GM18517 (cell line): ENCODE results near the gene CPT1C.
"Not testable (repeated sequence)": the region's sequence is repeated elsewhere in the genome, so short reads cannot be mapped to it uniquely, and the experiment has no call there.

Experiments
- ATAC-seq: cut with Tn5 transposase; IDR thresholded peaks from one replicate; pipeline ENCODE4 v1.9.1; 2021; ENCODE audit warnings: mild to moderate bottlenecking, moderate library complexity; ENCODE audit not compliant: unreplicated experiment

Gene CPT1C

DNA sequence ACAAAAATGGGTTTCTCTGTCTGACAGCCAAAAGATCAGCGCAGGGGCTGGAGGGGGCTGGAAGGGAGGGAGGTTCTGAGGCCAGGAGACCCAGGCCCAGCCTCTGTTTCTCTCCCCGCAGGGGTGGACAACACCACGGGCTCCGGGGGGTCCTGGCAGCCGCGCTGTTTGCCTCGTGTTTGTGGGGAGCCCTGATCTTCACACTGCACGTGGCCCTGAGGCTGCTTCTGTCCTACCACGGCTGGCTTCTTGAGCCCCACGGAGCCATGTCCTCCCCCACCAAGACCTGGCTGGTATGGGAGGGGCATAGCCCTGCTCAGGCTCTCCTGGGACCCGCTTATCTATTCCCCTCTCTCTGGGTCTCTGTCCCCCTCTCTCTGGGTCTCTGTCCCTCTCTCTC, 9.6 kb downstream of the CPT1C start:
- ATAC-seq = no peak

GRCh38 chr19:49701271-49701786, 10.4 kb downstream of the CPT1C start:
- ATAC-seq = no peak

GRCh38 chr19:49704888-49705642, 14.1 kb downstream of the CPT1C start:
- no peak for ATAC-seq

DNA sequence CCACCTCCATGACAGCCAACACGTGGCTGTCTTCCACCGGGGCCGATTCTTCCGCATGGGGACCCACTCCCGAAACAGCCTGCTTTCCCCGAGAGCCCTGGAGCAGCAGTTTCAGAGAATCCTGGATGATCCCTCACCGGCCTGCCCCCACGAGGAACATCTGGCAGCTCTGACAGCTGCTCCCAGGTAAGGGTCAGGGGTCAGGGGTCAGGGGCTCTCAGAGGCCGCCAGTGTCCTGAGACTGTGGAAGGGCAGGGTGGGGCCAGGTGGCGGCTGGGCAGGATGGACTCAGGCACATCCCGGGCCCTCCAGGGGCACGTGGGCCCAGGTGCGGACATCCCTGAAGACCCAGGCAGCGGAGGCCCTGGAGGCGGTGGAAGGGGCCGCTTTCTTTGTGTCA, 15.0 kb downstream of the CPT1C start:
- ATAC-seq = no peak

DNA sequence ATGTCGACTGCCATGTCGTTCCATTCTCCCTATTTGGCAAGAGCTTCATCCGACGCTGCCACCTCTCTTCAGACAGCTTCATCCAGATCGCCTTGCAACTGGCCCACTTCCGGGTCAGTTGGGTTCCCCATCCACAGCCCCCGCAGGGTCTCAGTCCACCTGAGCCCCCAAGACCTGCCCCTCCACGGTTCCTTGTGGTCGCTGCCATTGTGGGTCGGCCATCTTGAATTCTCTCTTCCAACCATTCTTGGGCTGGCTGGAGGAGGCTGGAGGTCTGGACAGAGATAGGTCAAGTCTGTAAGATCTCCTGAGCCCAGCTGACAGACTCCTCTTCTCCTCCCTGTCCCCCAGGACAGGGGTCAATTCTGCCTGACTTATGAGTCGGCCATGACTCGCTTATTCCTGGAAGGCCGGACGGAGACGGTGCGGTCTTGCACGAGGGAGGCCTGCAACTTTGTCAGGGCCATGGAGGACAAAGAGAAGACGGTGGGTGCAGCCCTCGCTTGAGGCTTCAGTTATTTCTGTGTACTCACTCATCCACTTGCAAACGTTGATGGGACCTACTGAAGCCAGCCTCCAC, 19.5 kb downstream of the CPT1C start:
- ATAC-seq = no peak

DNA sequence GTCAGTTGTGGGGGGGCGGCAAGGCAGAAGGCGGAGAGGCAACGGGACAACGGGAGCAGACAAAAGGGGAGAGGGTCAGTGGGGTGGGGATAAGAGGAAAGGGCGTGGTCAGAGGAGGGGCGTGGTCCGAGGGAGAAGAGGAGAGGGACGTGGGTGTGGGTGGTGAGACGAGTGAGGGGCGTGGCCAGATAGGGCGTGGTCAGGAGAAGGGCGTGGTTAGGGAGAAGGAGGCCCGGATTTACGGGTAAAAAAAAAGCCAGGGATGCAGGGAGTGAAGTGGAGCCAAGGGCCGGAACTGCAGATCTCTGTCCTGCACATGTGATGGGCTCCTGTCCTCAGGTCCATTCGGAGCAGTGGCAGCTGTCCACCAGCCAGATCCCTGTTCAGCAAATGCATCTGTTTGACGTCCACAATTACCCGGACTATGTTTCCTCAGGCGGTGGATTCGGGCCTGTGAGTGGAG, 21.5 kb downstream of the CPT1C start:
- ATAC-seq = no peak

- no peak for ATAC-seq
These were observed 22.4 kb downstream of the CPT1C start for GRCh38 chr19:49713236-49713845.

DNA sequence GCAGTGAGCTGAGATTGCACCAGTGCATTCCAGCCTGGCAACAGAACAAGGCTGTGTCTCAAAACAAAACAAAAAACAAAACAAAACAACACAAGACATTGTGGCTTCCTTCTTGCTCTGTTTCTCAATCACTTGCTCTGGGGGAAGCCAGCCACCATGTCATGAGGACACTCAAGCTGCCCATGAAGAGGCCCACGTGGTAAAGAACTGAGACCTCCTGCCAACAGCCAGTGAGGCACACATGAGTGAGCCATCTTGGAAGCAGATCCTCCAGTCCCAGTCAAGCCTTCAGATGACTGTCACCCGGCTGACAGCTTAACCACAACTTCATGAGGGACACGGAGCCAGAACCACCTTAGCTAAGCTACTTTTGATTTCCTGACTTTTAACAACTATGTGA, 25.2 kb downstream of the CPT1C start:
- ATAC-seq = no peak

- ATAC-seq = no peak
These were observed 27.6 kb downstream of the CPT1C start for GRCh38 chr19:49718511-49718910.

DNA sequence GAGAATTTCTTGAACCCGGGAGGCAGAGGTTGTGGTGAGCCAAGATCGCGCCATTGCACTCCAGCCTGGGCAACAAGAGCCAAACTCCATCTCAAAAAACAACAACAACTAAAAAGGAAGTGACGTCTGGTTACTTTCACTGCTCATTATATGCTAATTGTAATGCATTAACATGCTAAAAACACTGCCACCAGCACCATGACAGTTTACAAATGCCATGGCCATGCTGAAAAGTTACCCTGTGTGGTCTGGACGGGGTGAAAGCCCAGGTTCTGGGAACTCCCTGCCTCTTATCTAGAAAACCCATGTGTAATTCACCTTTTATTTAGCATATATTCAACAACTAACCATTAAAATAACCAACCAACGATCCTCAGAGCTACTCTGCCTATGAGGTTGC, 28.1 kb downstream of the CPT1C start:
- no peak for ATAC-seq

GRCh38 chr19:49719420-49719819, 28.5 kb downstream of the CPT1C start:
- ATAC-seq = not testable (repeated sequence)

- no peak for ATAC-seq
These were observed 36.5 kb downstream of the CPT1C start for GRCh38 chr19:49727217-49728030.

DNA sequence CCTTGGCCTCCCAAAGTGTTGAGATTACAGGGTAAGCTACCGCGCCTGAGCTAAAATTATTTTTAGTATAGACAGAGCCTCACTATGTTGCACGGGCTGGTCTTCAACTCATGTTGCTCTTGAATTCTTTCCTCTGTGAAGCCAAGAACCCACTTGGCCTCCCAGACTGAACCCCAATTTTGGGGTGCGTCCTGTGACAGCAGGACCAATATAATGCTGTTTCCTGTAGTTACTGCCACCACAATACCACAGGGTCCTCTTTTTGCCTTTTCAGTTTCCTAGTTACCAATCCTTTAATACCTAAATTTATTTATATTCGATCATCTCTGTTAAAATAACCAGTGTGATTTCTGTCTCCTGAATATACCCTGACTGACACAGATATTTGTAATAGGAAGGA, 39.2 kb downstream of the CPT1C start:
- no peak for ATAC-seq

- ATAC-seq = no peak
These were observed 47.4 kb downstream of the CPT1C start for GRCh38 chr19:49738268-49738667.

DNA sequence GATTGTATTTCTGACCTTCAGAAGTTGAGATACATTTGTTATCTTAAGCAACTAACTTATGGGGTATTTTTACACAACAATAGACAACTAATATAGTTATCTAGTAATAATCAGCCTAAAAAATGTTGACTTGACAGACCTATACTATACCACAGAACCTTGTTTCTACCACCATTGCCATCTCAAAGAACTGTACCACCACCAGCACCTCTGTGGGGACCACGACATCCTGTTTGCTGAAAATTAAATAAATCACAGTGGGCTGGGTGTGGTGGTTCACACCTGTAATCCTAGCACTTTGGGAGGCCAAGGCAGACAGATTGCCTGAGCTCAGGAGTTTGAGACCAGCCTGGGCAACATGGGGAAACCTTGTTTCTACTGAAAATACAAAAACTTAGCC, 48.2 kb downstream of the CPT1C start:
- ATAC-seq = no peak

GRCh38 chr19:49739933-49740332, 49.0 kb downstream of the CPT1C start:
- no peak for ATAC-seq

DNA sequence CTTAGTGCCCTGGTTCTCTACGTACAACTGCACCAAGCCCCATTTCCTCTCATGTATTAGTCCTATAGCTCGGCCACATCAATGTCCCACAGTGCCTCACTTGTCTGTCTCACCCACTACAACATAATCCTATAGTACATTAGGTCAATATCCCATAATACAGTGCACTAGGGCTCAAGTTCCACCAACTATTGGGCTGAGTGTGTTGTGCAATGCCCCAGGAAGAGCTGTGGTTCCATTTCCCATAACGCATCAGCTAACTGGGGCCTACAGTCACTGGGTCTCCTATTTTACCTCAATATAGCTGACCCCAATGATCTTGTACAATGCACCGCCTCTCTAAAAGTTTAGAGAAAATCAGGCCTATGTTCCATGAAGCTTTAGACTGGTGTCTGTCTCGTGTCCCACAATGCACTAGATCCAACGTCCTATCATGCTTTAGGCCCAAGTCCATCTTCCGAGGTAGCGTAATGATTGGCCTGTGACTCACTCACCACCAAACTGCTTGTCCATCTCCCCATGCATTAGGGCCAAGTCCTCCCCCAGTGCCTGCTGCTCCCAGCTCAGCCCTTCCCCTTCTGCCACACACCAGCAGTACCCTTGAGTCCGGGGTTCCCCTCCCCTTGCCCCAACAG, 50.4 kb downstream of the CPT1C start:
- no peak for ATAC-seq

- ATAC-seq = no peak
These were observed 54.0 kb downstream of the CPT1C start for GRCh38 chr19:49744946-49745381.

DNA sequence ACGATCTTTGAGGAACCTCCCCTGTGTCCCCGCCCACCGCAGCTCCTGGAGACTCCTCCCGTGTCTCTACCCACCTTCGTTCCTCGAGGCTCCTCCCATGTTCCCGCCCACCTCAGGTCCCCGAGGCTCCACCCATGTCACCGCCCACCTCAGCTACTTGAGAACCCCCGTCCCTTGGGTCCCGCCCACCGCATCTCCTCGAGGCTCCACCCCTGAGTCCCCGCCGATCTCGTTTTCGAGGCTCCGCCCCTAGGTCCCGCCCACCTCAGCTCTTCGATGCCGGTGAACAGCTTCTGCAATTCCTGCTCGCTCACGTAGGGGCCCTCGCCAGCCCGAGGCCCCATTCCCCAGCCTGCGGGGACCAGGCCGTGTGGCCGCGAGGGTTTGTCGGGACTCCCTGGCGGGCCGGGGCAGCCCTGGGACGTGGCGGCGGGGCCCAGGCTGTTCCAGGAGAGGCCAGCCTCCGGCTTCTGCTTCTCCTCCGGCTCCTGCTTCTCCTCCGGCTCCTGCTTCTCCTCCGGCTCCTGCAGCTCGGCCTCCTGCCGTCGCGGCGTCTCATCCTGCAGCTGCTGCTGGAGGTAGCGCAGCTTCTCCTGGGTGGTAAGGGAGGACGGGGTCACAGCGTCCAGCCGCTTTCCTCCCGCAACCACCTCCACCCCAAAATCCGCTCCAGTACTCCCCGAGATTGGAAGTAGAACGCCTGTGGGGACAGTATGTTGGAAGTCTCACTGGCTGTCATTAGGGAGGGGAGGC, 55.5 kb downstream of the CPT1C start:
- ATAC-seq = no peak
